Stimulated activated CD4-positive, alpha-beta T cell treated with anti-CD3 and anti-CD28 coated beads, Interleukin-1b, Interleukin-23, amount 100 ng/mL, for 48 hours (primary cell): Measurements from ENCODE around the gene GPC6.
"Not testable (repeated sequence)": the region's sequence is repeated elsewhere in the genome, so short reads cannot be mapped to it uniquely, and the experiment has no call there.

Source experiments
- DNase-seq: peaks from one replicate; pipeline ENCODE4 v3.0.0-alpha.2; 2020

GPC6 gene

GRCh38 chr13:94322925-94323763 lies 1096.5 kb downstream of the GPC6 start:
- no peak for DNase-seq

GRCh38 chr13:94323764-94324758 lies 1097.5 kb downstream of the GPC6 start:
- no peak for DNase-seq

GRCh38 chr13:94324767-94325540 lies 1098.3 kb downstream of the GPC6 start:
- no peak for DNase-seq

- no peak for DNase-seq
Observed at GRCh38 chr13:94325650-94326049, 1099.0 kb downstream of the GPC6 start.

- DNase-seq, result no peak
Observed at GRCh38 chr13:94327318-94327717, 1100.7 kb downstream of the GPC6 start.

- DNase-seq, result no peak
Observed at GRCh38 chr13:94328381-94329041, 1101.9 kb downstream of the GPC6 start.

GRCh38 chr13:94329277-94329676 lies 1102.7 kb downstream of the GPC6 start:
- no peak for DNase-seq

- DNase-seq, result no peak
Observed at GRCh38 chr13:94329754-94330551, 1103.3 kb downstream of the GPC6 start.

- no peak for DNase-seq
Observed at GRCh38 chr13:94330552-94331071, 1104.0 kb downstream of the GPC6 start.

GRCh38 chr13:94331281-94331680 lies 1104.7 kb downstream of the GPC6 start:
- no peak for DNase-seq

GRCh38 chr13:94332359-94333096 lies 1105.9 kb downstream of the GPC6 start:
- no peak for DNase-seq

GRCh38 chr13:94333131-94333820 lies 1106.7 kb downstream of the GPC6 start:
- DNase-seq, result no peak

GRCh38 chr13:94335761-94336526 lies 1109.3 kb downstream of the GPC6 start:
- no peak for DNase-seq

GRCh38 chr13:94339116-94339687 lies 1112.6 kb downstream of the GPC6 start:
- DNase-seq, result no peak

- no peak for DNase-seq
Observed at GRCh38 chr13:94342436-94343242, 1116.0 kb downstream of the GPC6 start.

GRCh38 chr13:94343243-94343585 lies 1116.6 kb downstream of the GPC6 start:
- no peak for DNase-seq

- DNase-seq, result not testable (repeated sequence)
Observed at GRCh38 chr13:94343687-94344086, 1117.1 kb downstream of the GPC6 start.
